GM21576 (cell line): ENCODE results near the gene GNRH2.
"Not testable (repeated sequence)": the region's sequence is repeated elsewhere in the genome, so short reads cannot be mapped to it uniquely, and the experiment has no call there.

Source experiments
- ATAC-seq: cut with Tn5 transposase; IDR thresholded peaks from one replicate; pipeline ENCODE4 v1.9.1; 2021; ENCODE audit warnings: mild to moderate bottlenecking, moderate library complexity; ENCODE audit not compliant: unreplicated experiment

The GNRH2 gene, protein sequence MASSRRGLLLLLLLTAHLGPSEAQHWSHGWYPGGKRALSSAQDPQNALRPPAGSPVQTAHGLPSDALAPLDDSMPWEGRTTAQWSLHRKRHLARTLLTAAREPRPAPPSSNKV

DNA sequence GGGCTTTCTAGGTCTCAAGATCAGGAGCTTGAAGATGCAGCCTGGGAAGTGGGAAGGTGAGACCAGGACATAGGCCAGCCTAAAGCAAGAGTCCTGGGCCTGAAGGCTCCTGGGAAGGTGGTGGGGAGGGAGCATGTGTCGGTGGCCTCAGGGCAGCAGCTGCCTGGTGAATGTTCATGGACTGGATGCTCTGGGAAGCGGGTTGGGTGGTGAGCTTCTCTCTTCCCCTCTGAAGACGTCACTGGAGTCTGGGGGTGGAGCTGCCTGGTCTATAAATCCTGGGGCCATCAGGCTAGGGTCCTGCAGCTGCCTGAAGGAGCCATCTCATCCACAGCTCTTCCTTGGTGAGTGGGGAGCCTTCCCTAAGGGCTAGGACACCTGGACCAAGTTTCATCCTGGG is at the start of gene GNRH2:
Gene GNRH2, plus strand, starts transcription at position 301 of the 400 bp plus-strand sequence. CDS start 793 bp downstream, outside the sequence.
- no peak for ATAC-seq

DNA sequence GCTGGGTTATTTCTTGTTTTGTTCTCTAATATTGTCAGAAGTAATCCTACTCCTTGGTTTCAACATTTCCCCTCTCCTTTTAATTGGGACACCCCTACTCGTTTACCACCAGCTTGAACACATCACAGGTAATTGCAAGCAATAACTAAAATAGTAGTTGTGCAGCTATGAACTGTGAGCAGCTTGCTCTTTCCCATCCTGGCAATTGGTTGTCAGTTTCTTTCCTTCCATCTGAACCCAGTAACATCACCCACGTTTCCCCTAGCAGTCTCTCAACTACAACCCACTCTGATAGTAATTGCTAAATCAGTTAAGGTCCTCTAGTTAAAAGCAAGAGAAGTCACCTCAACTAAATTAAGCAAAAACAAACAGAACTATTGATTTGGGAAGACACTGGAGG is 47.6 kb upstream of the GNRH2 start:
- ATAC-seq, result no peak

DNA sequence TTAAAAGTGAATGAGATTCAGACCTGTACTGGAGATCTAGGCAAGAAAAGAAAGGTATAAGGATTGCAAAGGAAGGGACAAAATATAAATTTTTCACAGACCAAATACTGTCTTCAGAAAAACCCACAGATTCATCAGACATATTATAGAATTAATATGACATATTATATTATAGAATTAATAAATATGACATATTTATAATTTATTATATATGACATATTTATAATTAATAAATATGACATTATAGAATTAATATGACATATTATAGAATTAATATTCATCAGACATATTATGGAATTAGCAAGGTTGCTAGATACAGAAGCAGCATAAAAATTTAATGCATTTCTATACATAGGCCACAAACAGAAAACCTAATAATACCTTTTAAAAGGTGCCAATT is 44.7 kb upstream of the GNRH2 start:
- no peak for ATAC-seq

DNA sequence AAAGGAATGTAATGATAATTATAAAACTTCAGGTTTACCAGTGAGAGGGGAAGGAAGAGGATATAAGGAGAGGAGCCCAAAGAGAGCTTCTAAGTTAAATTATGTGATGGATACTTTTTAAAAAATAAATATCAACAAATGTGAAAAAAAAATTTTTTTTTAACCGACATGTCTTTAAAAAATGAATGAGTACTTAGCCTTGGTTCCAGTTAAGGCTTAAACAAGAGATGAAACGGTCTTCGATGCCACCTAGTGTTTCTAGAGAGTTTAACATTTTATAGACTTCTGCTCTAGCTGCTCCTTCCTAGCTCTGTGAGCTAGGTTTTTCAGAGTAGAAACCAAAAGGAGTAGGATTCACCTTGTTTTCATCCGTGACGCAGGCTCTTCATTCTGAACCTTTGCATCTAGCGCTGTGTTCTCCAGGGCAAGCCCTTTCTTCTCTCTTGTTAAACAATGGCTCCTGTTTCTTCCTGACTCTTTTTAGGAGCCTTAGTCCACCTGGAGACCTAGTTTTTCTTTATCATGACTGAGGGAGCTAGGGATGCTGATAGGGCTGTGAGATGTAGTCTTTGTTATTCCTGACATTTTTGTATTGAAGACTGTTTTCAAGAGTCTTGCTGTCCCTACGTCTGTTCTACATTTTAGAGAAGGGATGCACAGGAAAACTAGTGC is 42.4 kb upstream of the GNRH2 start:
- ATAC-seq, result no peak

GRCh38 chr20:3003416-3003815 is 40.0 kb upstream of the GNRH2 start:
- ATAC-seq, result no peak

- no peak for ATAC-seq
Measured at GRCh38 chr20:3010985-3011723, 32.3 kb upstream of the GNRH2 start.

DNA sequence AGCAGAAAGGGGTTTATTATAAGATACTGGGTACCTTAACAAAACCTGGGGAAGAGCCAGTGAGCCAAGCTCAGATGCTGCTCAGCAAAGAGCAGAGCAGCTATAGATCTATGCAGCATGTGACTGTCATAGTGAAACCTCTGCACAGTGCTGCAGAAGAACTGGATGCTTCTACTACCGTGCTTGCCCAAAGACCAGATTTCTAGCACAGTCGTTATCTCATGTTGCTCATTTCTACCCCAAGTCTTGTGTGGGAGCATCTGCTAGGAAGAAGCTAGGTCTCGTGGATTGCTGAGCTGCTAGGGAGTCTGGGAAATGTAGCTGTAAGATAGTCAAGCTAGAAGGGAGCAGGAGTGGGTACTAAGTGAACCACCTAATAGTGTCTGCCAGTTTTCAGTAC is 31.7 kb upstream of the GNRH2 start:
- ATAC-seq, result no peak

DNA sequence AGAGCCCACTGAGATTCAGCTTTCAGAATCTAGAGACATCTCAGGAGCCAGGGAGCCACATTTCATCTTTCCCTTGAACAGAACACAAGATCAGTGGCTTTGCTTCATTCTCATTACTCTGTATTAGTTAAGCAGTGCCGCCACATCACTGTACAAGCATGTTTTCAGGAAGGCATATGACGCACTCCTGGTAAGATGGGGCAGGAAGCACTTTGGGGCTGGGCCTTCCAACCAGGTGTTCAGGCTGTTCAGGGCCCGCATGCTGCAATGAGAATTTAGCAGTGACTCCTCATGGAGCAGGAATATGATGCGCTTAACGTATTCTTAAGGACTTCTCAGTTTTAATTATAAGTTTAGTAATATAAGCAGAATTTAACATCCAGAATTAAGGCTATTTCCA is 29.7 kb upstream of the GNRH2 start:
- no peak for ATAC-seq

DNA sequence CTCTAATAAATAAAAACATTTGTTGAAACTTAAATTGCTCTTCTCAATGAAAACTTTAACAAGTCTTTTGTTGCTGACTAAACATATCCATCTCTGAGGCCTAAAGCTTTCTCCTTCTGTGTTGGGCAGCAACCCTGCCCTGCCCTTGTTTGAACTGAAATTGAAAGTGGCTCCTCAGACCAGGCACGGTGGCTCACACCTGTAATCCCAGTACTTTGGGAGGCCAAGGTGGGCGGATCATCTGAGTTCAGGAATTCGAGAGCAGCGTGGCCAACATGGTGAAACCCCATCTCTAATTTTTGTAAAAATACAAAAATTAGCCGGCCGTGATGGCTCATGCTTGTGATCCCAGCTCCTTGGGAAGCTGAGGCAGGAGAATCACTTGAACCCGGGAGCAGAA is 29.2 kb upstream of the GNRH2 start:
- no peak for ATAC-seq

DNA sequence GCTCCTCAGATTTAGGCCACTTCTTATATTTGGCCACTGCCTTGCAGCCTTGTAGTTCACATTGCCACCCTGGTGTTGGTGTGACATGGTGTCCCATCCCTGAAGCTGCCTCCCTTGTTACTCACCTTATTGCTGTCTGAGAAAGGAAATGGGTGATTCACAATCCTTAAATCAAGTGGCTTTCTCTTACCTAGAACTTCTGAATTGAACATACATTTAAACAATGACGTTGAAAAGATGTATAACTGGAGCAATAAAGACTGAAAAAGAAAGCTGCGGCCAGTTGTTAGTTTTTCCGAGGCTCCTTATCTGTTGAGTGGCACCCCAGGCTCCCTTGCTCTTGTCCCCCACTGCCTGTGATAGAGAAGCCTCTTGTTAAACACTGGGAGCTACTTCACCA is 28.8 kb upstream of the GNRH2 start:
- no peak for ATAC-seq

GRCh38 chr20:3015302-3015701 is 28.1 kb upstream of the GNRH2 start:
- not testable (repeated sequence) for ATAC-seq

DNA sequence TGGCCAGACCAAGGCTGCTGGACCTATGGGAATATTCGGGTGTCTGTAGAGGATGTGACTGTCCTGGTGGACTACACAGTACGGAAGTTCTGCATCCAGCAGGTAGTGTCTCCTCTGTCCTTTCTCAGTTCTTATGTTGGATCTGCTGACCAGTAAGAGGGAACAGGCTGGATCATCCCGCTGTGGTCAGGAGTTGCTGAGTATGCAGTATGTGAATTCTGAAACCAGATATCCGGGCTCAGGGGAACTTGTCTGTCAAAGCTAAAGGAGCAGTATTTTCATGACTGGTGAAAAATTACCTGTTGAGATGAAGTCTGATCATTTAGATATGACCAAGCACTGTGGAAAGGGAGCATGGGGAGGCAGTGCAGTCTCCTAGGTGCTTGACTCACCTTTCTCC is 22.1 kb upstream of the GNRH2 start:
- no peak for ATAC-seq

DNA sequence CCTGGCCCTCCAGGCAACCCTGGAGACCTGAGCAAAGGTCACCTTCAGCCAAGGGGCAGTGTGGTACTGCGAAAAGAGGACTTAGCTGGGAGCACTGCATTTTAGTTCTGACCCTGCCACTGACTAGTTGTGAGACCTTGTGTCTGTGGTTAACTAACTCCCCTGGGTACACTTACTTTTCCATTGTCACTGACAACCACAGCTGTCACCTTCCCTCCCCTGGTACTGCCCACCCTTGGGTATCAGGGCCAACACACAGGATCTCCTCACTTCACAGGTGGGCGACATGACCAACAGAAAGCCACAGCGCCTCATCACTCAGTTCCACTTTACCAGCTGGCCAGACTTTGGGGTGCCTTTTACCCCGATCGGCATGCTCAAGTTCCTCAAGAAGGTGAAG is 21.6 kb upstream of the GNRH2 start:
- no peak for ATAC-seq

- not testable (repeated sequence) for ATAC-seq
Measured at GRCh38 chr20:3022559-3023490, 20.6 kb upstream of the GNRH2 start.

DNA sequence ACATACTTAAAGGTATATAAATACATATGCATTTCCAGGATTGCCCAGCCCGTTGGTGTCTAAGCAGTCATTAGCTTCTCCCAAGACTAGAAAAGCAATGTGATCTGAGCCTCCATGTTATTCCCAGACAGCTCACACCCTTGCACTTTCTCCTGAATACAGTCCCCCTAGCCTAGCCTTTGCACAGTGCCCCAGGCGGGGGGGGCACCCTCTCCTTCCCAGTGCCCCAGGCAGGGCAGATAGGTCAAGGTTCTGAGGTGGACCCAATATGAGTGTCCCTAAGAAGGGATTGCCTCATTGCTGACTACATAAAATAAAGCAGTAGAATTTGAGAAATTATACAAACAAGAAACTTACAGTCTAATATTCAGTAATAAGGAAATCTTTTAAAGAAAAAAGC is 15.4 kb upstream of the GNRH2 start:
- ATAC-seq, result no peak

- no peak for ATAC-seq
Measured at GRCh38 chr20:3031524-3032147, 11.8 kb upstream of the GNRH2 start.

- ATAC-seq, result no peak
Measured at GRCh38 chr20:3032624-3033023, 10.8 kb upstream of the GNRH2 start.

DNA sequence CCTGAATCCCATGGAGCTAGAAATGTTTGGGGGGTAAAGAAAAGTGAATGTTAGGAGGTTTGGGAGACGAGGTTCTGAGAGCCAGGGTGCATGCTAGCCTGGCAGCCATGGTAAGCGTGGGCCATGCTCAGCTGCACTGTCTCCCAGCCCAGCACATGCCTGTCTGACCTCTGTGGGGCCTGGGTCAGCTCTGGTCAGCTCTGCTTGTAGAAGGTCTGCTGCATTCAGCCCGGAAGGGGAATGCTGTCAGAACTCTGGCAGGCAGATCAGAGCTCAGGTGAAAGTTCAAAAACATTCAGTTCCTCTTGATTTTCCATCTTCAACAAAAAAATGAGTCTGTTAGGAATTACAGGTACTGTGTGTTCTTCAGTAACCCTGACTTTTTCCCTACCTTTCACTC is 5.8 kb upstream of the GNRH2 start:
- ATAC-seq, result no peak

- ATAC-seq, result no peak
Measured at GRCh38 chr20:3038454-3038853, 5.0 kb upstream of the GNRH2 start.

- no peak for ATAC-seq
Measured at GRCh38 chr20:3039426-3039825, 4.0 kb upstream of the GNRH2 start.

- ATAC-seq, result no peak
Measured at GRCh38 chr20:3040086-3040485, 3.3 kb upstream of the GNRH2 start.
